Thoracic aorta (tissue), 2 donors: ENCODE results near the gene GIPC2. TPM values are rescaled to one million over a fixed set of nuclear protein-coding genes. Genes with fewer than 3 reads are reported as not detected.
A peak's percentile ranks its signal among the peaks of the same experiment; 100 is the strongest.
"Not testable (repeated sequence)": the region's sequence is repeated elsewhere in the genome, so short reads cannot be mapped to it uniquely, and the experiment has no call there.

ENCODE experiments used
- ATAC-seq: fragments of 150-250 bp; one replicate; pipeline ENCODE4 v1.8.0; 2017; ENCODE audit warnings: low read depth; ENCODE audit not compliant: insufficient number of reproducible peaks, low FRiP score
- DNase-seq: peaks from one replicate; pipeline ENCODE4 v3.0.0-alpha.2; 2020; ENCODE audit warnings: low spot score
- H3K27ac ChIP-seq, 2 donors: fragments of 200-600 bp; sonication (generic); 1 replicate in 1 of 2; 2 replicates in 1 of 2; pipeline ENCODE4 v1.5.1; 2016; ENCODE audit warnings: mild to moderate bottlenecking in 2 of 2, moderate library complexity in 2 of 2
- H3K27me3 ChIP-seq: fragments of 200-600 bp; sonication (generic); replicated peaks from 2 replicates; pipeline ENCODE4 v1.6.0; 2016; ENCODE audit warnings: mild to moderate bottlenecking; ENCODE audit not compliant: insufficient read depth
- H3K36me3 ChIP-seq: fragments of 200-600 bp; sonication (generic); one replicate; pipeline ENCODE4 v1.5.1; 2016
- H3K4me1 ChIP-seq, 2 donors: fragments of 200-600 bp; sonication (generic); 1 replicate in 1 of 2; 2 replicates in 1 of 2; pipeline versions ENCODE4 v1.5.1 to v1.6.0; 2016; ENCODE audit warnings: low read depth in 2 of 2, mild to moderate bottlenecking in 1 of 2; ENCODE audit not compliant: control insufficient read depth in 1 of 2
- H3K4me3 ChIP-seq: fragments of 200-600 bp; sonication (generic); 2 replicates; pipeline ENCODE4 v1.5.1; 2016; ENCODE audit warnings: mild to moderate bottlenecking
- H3K9me3 ChIP-seq: fragments of 200-600 bp; sonication (generic); 2 replicates; pipeline ENCODE4 v1.5.1; 2016
- CTCF ChIP-seq: fragments of 200-600 bp; sonication (generic); IDR thresholded peaks from one replicate; pipeline ENCODE4 v1.5.1; 2019; ENCODE audit warnings: antibody characterized with exemption
- total RNA-seq, 2 donors: library from RNA; depleted of rRNA; stranded (reverse); fragments of >200 nt; gene quantifications; one replicate each; pipeline versions ENCODE4 v1.1.0 to v1.2.3, GENCODE V29; 2016

GIPC2 gene
- total RNA-seq, 2 donors from 2014 or later, result 1.6 to 3.2 TPM

GRCh38 chr1:78009276-78009675 lies 36.5 kb upstream of the GIPC2 start:
- H3K36me3 ChIP-seq, result peaks cover 9% of the 10 kb centered on the region
- H3K9me3 ChIP-seq, result no peaks in the 10 kb centered on the region
- ATAC-seq, result no peak
- no peak for TF ChIP-seq CTCF
- peak overlapping the region; percentile 79 for H3K4me3 ChIP-seq
- no peak for DNase-seq
- H3K27ac ChIP-seq, result peak overlapping the region; percentile 1 to 48
- no peaks in the 10 kb centered on the region for H3K27me3 ChIP-seq
- H3K4me1 ChIP-seq, result peaks cover 22 to 39% of the 10 kb centered on the region in 2 donors

- Histone ChIP-seq H3K4me1 (peaks cover 23 to 45% of the 10 kb centered on the region in 2 donors), H3K27me3 (no peaks in the 10 kb centered on the region), H3K36me3 (peaks cover 9% of the 10 kb centered on the region), H3K27ac (peak overlapping the region; percentile 1 to 48), H3K4me3 (peak overlapping the region; percentile 79), H3K9me3 (no peaks in the 10 kb centered on the region)
- ATAC-seq, result no peak
- TF ChIP-seq CTCF, result no peak
- no peak for DNase-seq
Measured at GRCh38 chr1:78009836-78010235, 35.9 kb upstream of the GIPC2 start.

- TF ChIP-seq CTCF, result no peak
- ATAC-seq, result no peak
- no peak for DNase-seq
- Histone ChIP-seq H3K9me3 (no peaks in the 10 kb centered on the region), H3K27ac (peak overlapping the region; percentile 11 to 48), H3K36me3 (peaks cover 9% of the 10 kb centered on the region), H3K27me3 (no peaks in the 10 kb centered on the region), H3K4me3 (peak overlapping the region; percentile 79), H3K4me1 (peaks cover 27 to 57% of the 10 kb centered on the region in 2 donors)
Measured at GRCh38 chr1:78011050-78011449, 34.7 kb upstream of the GIPC2 start.

GRCh38 chr1:78015148-78015547 lies 30.6 kb upstream of the GIPC2 start:
- Histone ChIP-seq H3K4me3 (peak overlapping the region; percentile 25), H3K27me3 (no peaks in the 10 kb centered on the region), H3K27ac (no peak overlapping the region), H3K4me1 (peaks cover 24 to 49% of the 10 kb centered on the region in 2 donors), H3K9me3 (no peaks in the 10 kb centered on the region), H3K36me3 (peaks cover 15% of the 10 kb centered on the region)
- no peak for ATAC-seq
- TF ChIP-seq CTCF, result no peak
- DNase-seq, result no peak

- DNase-seq (no peak), ATAC-seq (no peak)
- H3K9me3 ChIP-seq, result no peaks in the 10 kb centered on the region
- TF ChIP-seq CTCF, result no peak
- H3K36me3 ChIP-seq, result peaks cover 9% of the 10 kb centered on the region
- no peaks in the 10 kb centered on the region for H3K27me3 ChIP-seq
- H3K4me1 ChIP-seq, result peaks cover 11 to 32% of the 10 kb centered on the region in 2 donors
- H3K27ac ChIP-seq, result no peak overlapping the region
- H3K4me3 ChIP-seq, result no peak overlapping the region
Measured at GRCh38 chr1:78019024-78019423, 26.7 kb upstream of the GIPC2 start.

GRCh38 chr1:78021134-78021533 lies 24.6 kb upstream of the GIPC2 start:
- not testable (repeated sequence) for DNase-seq, H3K36me3 ChIP-seq, H3K4me3 ChIP-seq, ATAC-seq, H3K9me3 ChIP-seq, H3K27ac ChIP-seq, H3K27me3 ChIP-seq
- peaks cover 3 to 11% of the 10 kb centered on the region in 2 donors for H3K4me1 ChIP-seq
